SK-N-SH treated with all-trans-retinoic acid at 6 μM for 48 hours (cell line): Measurements from ENCODE around the gene IGF1R.

Source experiments
- ATAC-seq: fragments of 200-7000 bp; cut with Tn5 transposase; 3 replicates; pipeline ENCODE4 v1.9.1; 2020; ENCODE audit warnings: mild to moderate bottlenecking, moderate library complexity
- ARNTL ChIP-seq: fragments of 450-650 bp; formaldehyde crosslinking; IDR thresholded peaks from 2 replicates; pipeline ENCODE4 v1.5.0; 2020; ENCODE audit warnings: low read depth, mild to moderate bottlenecking, moderate library complexity, borderline replicate concordance
- BACH2 ChIP-seq: fragments of 250-450 bp; sonication (Bioruptor Pico); IDR thresholded peaks from 2 replicates; pipeline ENCODE4 v1.9.0; 2021; ENCODE audit warnings: mild to moderate bottlenecking, borderline replicate concordance
- CREB5 ChIP-seq: fragments of 250-450 bp; sonication (Bioruptor Pico); IDR thresholded peaks from 2 replicates; pipeline ENCODE4 v1.5.1; 2020; ENCODE audit warnings: low read depth, mild to moderate bottlenecking, moderate library complexity
- CSDC2 ChIP-seq: fragments of 250-450 bp; sonication (Bioruptor Pico); IDR thresholded peaks from 2 replicates; pipeline ENCODE4 v1.5.0; 2020; ENCODE audit warnings: mild to moderate bottlenecking, moderate library complexity
- ESRRG ChIP-seq: fragments of 250-450 bp; sonication (Bioruptor Pico); IDR thresholded peaks from 2 replicates; pipeline ENCODE4 v1.6.1; 2021; ENCODE audit warnings: mild to moderate bottlenecking
- GLIS3 ChIP-seq: fragments of 250-450 bp; sonication (Bioruptor Pico); IDR thresholded peaks from 2 replicates; pipeline ENCODE4 v1.5.0; 2020; ENCODE audit warnings: mild to moderate bottlenecking, moderate library complexity
- ISL1 ChIP-seq: fragments of 250-450 bp; sonication (Bioruptor Pico); IDR thresholded peaks from 2 replicates; pipeline ENCODE4 v2.1.2; 2022; ENCODE audit warnings: mild to moderate bottlenecking, moderate library complexity
- OSR1 ChIP-seq: fragments of 250-450 bp; sonication (Bioruptor Pico); IDR thresholded peaks from 2 replicates; pipeline ENCODE4 v1.8.0; 2022; ENCODE audit warnings: moderate library complexity, mild to moderate bottlenecking, inconsistent platforms
- POU6F1 ChIP-seq: fragments of 250-450 bp; sonication (Bioruptor Pico); IDR thresholded peaks from 2 replicates; pipeline ENCODE4 v1.8.0; 2021; ENCODE audit warnings: low read depth, mild to moderate bottlenecking, moderate library complexity, borderline replicate concordance
- PPARA ChIP-seq: fragments of 250-450 bp; sonication (Bioruptor Pico); IDR thresholded peaks from 2 replicates; pipeline ENCODE4 v1.5.0; 2020; ENCODE audit warnings: mild to moderate bottlenecking, borderline replicate concordance
- RARB ChIP-seq: fragments of 250-450 bp; sonication (Bioruptor Pico); IDR thresholded peaks from 2 replicates; pipeline ENCODE4 v1.8.0; 2021; ENCODE audit warnings: mild to moderate bottlenecking, moderate library complexity
- SNAI2 ChIP-seq: fragments of 250-450 bp; sonication (Bioruptor Pico); IDR thresholded peaks from 2 replicates; pipeline ENCODE4 v1.5.0; 2020; ENCODE audit warnings: mild to moderate bottlenecking, moderate library complexity
- TCF4 ChIP-seq: fragments of 250-450 bp; sonication (Bioruptor Pico); IDR thresholded peaks from 2 replicates; pipeline ENCODE4 v1.8.0; 2021; ENCODE audit warnings: mild to moderate bottlenecking, moderate library complexity, borderline replicate concordance
- TOX ChIP-seq: fragments of 250-450 bp; sonication (Bioruptor Pico); IDR thresholded peaks from 2 replicates; pipeline ENCODE4 v1.8.0; 2021; ENCODE audit warnings: mild to moderate bottlenecking, moderate library complexity, borderline replicate concordance
- ZC3H10 ChIP-seq: fragments of 250-450 bp; sonication (Bioruptor Pico); IDR thresholded peaks from 2 replicates; pipeline ENCODE4 v1.5.1; 2021; ENCODE audit warnings: mild to moderate bottlenecking, moderate library complexity
- ZFP3 ChIP-seq: fragments of 250-450 bp; sonication (Bioruptor Pico); IDR thresholded peaks from 2 replicates; pipeline ENCODE4 v1.5.0; 2020; ENCODE audit warnings: mild to moderate bottlenecking, moderate library complexity
- ZFP30 ChIP-seq: fragments of 450-650 bp; formaldehyde crosslinking; IDR thresholded peaks from 2 replicates; pipeline ENCODE4 v1.5.0; 2022; ENCODE audit warnings: mild to moderate bottlenecking, moderate library complexity
- ZNF565 ChIP-seq: fragments of 450-650 bp; formaldehyde crosslinking; conservative IDR thresholded peaks from 2 replicates; pipeline ENCODE4 v1.5.0; 2020; ENCODE audit warnings: low read depth, mild to moderate bottlenecking, moderate library complexity
- ZNF70 ChIP-seq: fragments of 450-650 bp; formaldehyde crosslinking; IDR thresholded peaks from 2 replicates; pipeline ENCODE4 v1.5.0; 2020; ENCODE audit warnings: mild to moderate bottlenecking, moderate library complexity
- ZNF8 ChIP-seq: fragments of 450-650 bp; formaldehyde crosslinking; IDR thresholded peaks from 2 replicates; pipeline ENCODE4 v1.5.0; 2020; ENCODE audit warnings: mild to moderate bottlenecking, moderate library complexity
- TF ChIP-seq, protein P1 (sequence below): fragments of 250-450 bp; sonication (Bioruptor Pico); IDR thresholded peaks from 2 replicates; pipeline ENCODE4 v1.5.0; 2020; ENCODE audit warnings: mild to moderate bottlenecking, moderate library complexity
- TF ChIP-seq, protein P2 (sequence below): fragments of 250-450 bp; sonication (Bioruptor Pico); IDR thresholded peaks from 2 replicates; pipeline ENCODE4 v1.5.1; 2021; ENCODE audit warnings: mild to moderate bottlenecking, moderate library complexity
- TF ChIP-seq, protein P3 (sequence below): fragments of 250-450 bp; sonication (Bioruptor Pico); IDR thresholded peaks from 2 replicates; pipeline ENCODE4 v1.8.0; 2020; ENCODE audit warnings: mild to moderate bottlenecking, moderate library complexity, borderline replicate concordance

Gene IGF1R

DNA sequence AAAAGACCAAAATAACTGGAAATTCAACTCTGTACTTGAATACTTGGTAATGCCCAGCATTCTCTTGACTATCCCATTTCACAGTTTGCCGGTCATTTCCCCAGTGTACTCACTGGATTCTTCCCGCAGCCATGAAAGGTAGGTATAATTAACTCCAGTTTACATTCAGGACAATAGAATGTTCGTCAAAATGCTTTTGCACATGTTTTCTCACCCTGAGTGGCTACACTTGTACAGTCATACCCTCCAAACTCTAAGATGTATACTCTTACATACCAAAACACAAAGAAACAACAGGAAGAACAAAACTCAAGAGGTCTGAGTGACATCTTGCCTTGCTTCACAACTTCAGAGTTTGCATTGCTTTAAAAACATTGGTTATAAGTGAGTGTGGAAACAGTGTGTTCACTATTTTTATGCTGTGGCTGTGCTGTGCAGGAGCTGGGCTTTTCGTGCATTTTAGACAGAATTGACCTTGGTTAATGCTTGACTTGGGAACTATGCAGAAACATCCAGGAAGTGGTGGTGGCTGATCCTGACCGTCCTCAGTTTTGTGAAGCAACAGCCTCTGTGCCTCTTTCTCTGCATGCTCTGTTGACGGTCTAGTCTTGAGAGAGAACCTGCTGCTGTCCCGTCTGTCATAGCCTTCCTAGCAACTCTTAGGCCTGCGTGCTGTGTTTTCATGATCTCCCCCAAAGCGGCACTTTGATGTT lies 90.5 kb downstream of the IGF1R start (continued):
- TF ChIP-seq, protein P1, sequence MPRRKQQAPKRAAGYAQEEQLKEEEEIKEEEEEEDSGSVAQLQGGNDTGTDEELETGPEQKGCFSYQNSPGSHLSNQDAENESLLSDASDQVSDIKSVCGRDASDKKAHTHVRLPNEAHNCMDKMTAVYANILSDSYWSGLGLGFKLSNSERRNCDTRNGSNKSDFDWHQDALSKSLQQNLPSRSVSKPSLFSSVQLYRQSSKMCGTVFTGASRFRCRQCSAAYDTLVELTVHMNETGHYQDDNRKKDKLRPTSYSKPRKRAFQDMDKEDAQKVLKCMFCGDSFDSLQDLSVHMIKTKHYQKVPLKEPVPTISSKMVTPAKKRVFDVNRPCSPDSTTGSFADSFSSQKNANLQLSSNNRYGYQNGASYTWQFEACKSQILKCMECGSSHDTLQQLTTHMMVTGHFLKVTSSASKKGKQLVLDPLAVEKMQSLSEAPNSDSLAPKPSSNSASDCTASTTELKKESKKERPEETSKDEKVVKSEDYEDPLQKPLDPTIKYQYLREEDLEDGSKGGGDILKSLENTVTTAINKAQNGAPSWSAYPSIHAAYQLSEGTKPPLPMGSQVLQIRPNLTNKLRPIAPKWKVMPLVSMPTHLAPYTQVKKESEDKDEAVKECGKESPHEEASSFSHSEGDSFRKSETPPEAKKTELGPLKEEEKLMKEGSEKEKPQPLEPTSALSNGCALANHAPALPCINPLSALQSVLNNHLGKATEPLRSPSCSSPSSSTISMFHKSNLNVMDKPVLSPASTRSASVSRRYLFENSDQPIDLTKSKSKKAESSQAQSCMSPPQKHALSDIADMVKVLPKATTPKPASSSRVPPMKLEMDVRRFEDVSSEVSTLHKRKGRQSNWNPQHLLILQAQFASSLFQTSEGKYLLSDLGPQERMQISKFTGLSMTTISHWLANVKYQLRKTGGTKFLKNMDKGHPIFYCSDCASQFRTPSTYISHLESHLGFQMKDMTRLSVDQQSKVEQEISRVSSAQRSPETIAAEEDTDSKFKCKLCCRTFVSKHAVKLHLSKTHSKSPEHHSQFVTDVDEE: no peak
- no peak for TF ChIP-seq ISL1 (CRISPR knock-in tag)

GRCh38 chr15:98740295-98740694 lies 92.0 kb downstream of the IGF1R start:
- TF ChIP-seq CREB5 (CRISPR knock-in tag) (no peak), ZC3H10 (no peak), OSR1 (CRISPR knock-in tag) (no peak), SNAI2 (CRISPR knock-in tag) (no peak), RARB (CRISPR knock-in tag) (no peak), ARNTL (CRISPR knock-in tag) (no peak), ZFP30 (CRISPR knock-in tag) (no peak), ZNF565 (CRISPR knock-in tag) (no peak), POU6F1 (no peak), GLIS3 (CRISPR knock-in tag) (no peak), PPARA (no peak), ZNF70 (CRISPR knock-in tag) (no peak), BACH2 (no peak), ZNF8 (CRISPR knock-in tag) (no peak), TCF4 (no peak)
- TF ChIP-seq, protein P1: no peak
- TF ChIP-seq, protein P2, sequence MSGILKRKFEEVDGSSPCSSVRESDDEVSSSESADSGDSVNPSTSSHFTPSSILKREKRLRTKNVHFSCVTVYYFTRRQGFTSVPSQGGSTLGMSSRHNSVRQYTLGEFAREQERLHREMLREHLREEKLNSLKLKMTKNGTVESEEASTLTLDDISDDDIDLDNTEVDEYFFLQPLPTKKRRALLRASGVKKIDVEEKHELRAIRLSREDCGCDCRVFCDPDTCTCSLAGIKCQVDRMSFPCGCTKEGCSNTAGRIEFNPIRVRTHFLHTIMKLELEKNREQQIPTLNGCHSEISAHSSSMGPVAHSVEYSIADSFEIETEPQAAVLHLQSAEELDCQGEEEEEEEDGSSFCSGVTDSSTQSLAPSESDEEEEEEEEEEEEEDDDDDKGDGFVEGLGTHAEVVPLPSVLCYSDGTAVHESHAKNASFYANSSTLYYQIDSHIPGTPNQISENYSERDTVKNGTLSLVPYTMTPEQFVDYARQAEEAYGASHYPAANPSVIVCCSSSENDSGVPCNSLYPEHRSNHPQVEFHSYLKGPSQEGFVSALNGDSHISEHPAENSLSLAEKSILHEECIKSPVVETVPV (CRISPR knock-in tag): no peak
- no peak for ATAC-seq

GRCh38 chr15:98740963-98741362 lies 92.6 kb downstream of the IGF1R start:
- ATAC-seq: no peak

More at GRCh38 chr15:98740963-98741362, 92.6 kb downstream of the IGF1R start:
- TF ChIP-seq ZNF70 (CRISPR knock-in tag) (no peak), CSDC2 (CRISPR knock-in tag) (no peak), OSR1 (CRISPR knock-in tag) (no peak), ZFP30 (CRISPR knock-in tag) (no peak), ZNF565 (CRISPR knock-in tag) (no peak), ZFP3 (no peak), CREB5 (CRISPR knock-in tag) (no peak), TOX (no peak), ISL1 (CRISPR knock-in tag) (no peak), ESRRG (no peak), PPARA (no peak)
- TF ChIP-seq, protein P3, sequence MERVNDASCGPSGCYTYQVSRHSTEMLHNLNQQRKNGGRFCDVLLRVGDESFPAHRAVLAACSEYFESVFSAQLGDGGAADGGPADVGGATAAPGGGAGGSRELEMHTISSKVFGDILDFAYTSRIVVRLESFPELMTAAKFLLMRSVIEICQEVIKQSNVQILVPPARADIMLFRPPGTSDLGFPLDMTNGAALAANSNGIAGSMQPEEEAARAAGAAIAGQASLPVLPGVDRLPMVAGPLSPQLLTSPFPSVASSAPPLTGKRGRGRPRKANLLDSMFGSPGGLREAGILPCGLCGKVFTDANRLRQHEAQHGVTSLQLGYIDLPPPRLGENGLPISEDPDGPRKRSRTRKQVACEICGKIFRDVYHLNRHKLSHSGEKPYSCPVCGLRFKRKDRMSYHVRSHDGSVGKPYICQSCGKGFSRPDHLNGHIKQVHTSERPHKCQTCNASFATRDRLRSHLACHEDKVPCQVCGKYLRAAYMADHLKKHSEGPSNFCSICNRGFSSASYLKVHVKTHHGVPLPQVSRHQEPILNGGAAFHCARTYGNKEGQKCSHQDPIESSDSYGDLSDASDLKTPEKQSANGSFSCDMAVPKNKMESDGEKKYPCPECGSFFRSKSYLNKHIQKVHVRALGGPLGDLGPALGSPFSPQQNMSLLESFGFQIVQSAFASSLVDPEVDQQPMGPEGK: no peak
- TF ChIP-seq, protein P2 (CRISPR knock-in tag): no peak
- TF ChIP-seq, all 23 proteins: peak for 0
